ENCODE measurements around the gene KRTAP10-11. TPM values are rescaled to one million over a fixed set of nuclear protein-coding genes. Genes with fewer than 3 reads are reported as not detected.

The KRTAP10-11 gene
- total and polyA plus RNA-seq, 2 of the 8 experiments (the other 6 are each of a cell fraction or from before 2014, with no cell fraction given), result not detected

DNA sequence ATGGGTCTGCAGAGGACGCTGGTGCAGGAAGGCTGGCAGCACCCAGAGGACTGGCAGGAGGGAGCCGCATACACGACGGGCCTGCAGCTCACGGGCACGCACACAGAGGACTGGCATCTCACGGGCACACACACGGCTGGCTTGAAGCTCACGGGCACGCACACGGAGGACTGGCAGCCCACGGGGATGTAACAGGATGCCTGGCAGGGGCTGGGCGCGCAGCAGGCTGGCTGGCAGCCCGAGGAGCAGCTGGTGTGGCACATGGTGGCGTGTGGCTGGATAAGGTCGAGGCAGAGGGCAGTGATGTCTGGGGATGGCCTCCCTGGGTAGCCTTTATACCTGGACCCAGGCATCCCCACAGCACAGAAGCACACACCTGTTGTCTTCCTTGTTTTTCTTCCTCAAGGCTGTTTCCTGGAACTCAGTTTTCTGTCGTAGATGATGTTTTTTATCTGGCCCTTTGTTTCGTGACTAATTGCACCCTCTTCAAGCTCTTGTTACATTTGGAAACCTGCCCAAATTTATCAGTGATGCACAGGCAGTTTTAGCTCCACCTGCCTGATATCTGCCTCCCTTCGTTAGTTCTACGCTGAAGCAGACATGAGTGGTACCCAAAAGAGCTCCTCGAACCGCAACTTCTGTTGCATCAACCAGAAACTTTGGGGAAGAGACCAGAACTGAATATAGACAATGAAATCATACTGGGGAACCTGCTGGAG is 35.8 kb downstream of the KRTAP10-11 start, which contains the start of gene KRTAP12-1:
Gene KRTAP12-1, minus strand, starts transcription at position 303 of the 719 bp plus-strand sequence. Its CDS starts 40 bp downstream, at position 263.
- H3K23ac ChIP-seq (ENCODE audit: insufficient read length), result no peak within 1 kb of the TSS
- H4K20me1 ChIP-seq (replicated peaks in 1 of 2; ENCODE audit: control insufficient read depth in 1 of 2, insufficient read depth in 2 of 2, low read length in 2 of 2), result no peaks in the 10 kb centered on the region
- H3K4ac ChIP-seq (replicated peaks; ENCODE audit: insufficient read length, low read depth, low read length), result no peak within 1 kb of the TSS
- POLR2A ChIA-PET (ENCODE audit: partially characterized antibody), result interaction anchor here (0.9 to 1.5 kb wide), 2 partner anchors 10 to 13 kb away, joined by 3 to 5 read pairs; no protein-coding TSS in a partner anchor
- CTCF ChIA-PET (ENCODE audit: partially characterized antibody), result interaction anchor here (0.5 to 1.5 kb wide), 4 partner anchors 9 to 893 kb away, joined by 3 read pairs; partner anchors contain the start of gene KRTAP10-12
- FAIRE-seq (no peak), DNase-seq (ENCODE audit: low read depth in 1 of 2, low spot score in 2 of 2) (no peak)
- no peaks in the 10 kb centered on the region for H3K79me2 ChIP-seq (ENCODE audit: control insufficient read depth in 1 of 2, insufficient read depth in 2 of 2, low read length in 2 of 2)
- no peak within 1 kb of the TSS for H4K5ac ChIP-seq (ENCODE audit: insufficient read length, low read depth, low read length)
- H2BK5ac ChIP-seq (ENCODE audit: low read depth, low read length), result no peak within 1 kb of the TSS
- no peak within 1 kb of the TSS for H2AFZ ChIP-seq (ENCODE audit: low read length)
- no peak within 1 kb of the TSS for H3K9ac ChIP-seq (replicated peaks in 1 of 4; ENCODE audit: extremely low read depth in 1 of 4, low read depth in 3 of 4, low read length in 3 of 4)
- H3K4me2 ChIP-seq (ENCODE audit: insufficient read depth in 1 of 2, low read depth in 2 of 2, low read length in 2 of 2), result no peak within 1 kb of the TSS
- no peak within 1 kb of the TSS for H4K91ac ChIP-seq (replicated peaks; ENCODE audit: insufficient read length, low read length)
- no peak within 1 kb of the TSS for H2AK5ac ChIP-seq (ENCODE audit: low read depth, low read length)
- H3K79me1 ChIP-seq (ENCODE audit: low read depth, low read length), result no peaks in the 10 kb centered on the region
- WGBS, 2 experiments (ENCODE audit: extremely low coverage in 1 of 2, insufficient coverage in 1 of 2, insufficient read length in 1 of 2, insufficient replicate concordance in 2 of 2, low coverage in 1 of 2, low lambda C conversion rate in 2 of 2, missing lambda C conversion rate in 1 of 2), result 94% methylated on average over 23 of the region's 23 CpGs; no CpG with 5 or more reads in 1 of the 2 experiments
- H3K18ac ChIP-seq (ENCODE audit: extremely low read depth, low read length), result no peak within 1 kb of the TSS; the same call in 1 of the 2 replicates
- no peak within 1 kb of the TSS for H2BK120ac ChIP-seq (replicated peaks; ENCODE audit: low read depth, low read length)
- no peak within 1 kb of the TSS for H3K4me3 ChIP-seq (ENCODE audit: extremely low read depth in 1 of 4, insufficient read depth in 2 of 4, low read depth in 3 of 4, low read length in 4 of 4)
- H3K27me3 ChIP-seq (replicated peaks in 1 of 4; ENCODE audit: control insufficient read depth in 3 of 4, extremely low read depth in 1 of 4, insufficient read depth in 3 of 4, low read length in 3 of 4), result no peaks in the 10 kb centered on the region
- 0 out of 8 replicates have a peak, but pooled peaks cover 0 to 2% (median 0%) of the 10 kb centered on the region in 4 experiments for H3K36me3 ChIP-seq (ENCODE audit: control insufficient read depth in 2 of 4, insufficient read depth in 4 of 4, low read length in 3 of 4)
- H3K56ac ChIP-seq (replicated peaks; ENCODE audit: insufficient read length, low read depth, low read length), result no peak within 1 kb of the TSS
- no peak within 1 kb of the TSS for H3K14ac ChIP-seq (ENCODE audit: insufficient read length)
- peak within 1 kb of the TSS; percentile 31; the same call in 1 of the 2 replicates for H4K8ac ChIP-seq (ENCODE audit: extremely low read depth, insufficient read depth, low read length)
- H2BK20ac ChIP-seq (ENCODE audit: low read length), result no peak within 1 kb of the TSS
- H3K9me3 ChIP-seq (ENCODE audit: insufficient read depth in 2 of 2, low read depth in 1 of 2, low read length in 1 of 2), result no peaks in the 10 kb centered on the region
- H3K23me2 ChIP-seq (ENCODE audit: low read depth, low read length), result no peaks in the 10 kb centered on the region
- H3K4me1 ChIP-seq (replicated peaks in 1 of 4; ENCODE audit: control insufficient read depth in 3 of 4, insufficient read depth in 4 of 4, low read length in 3 of 4), result peaks cover 4 to 9% (median 6%) of the 10 kb centered on the region in 4 experiments
- peak within 1 kb of the TSS; percentile 27; the same call in 1 of the 2 replicates for H2BK12ac ChIP-seq (ENCODE audit: low read depth, low read length)
- 0 out of 2 replicates have a peak within 1 kb of the TSS, but pooled peaks have one; percentile 61 for H2BK15ac ChIP-seq (ENCODE audit: low read length)
- H3K27ac ChIP-seq (ENCODE audit: low read depth, low read length), result no peak within 1 kb of the TSS
- TF ChIP-seq, protein P1, sequence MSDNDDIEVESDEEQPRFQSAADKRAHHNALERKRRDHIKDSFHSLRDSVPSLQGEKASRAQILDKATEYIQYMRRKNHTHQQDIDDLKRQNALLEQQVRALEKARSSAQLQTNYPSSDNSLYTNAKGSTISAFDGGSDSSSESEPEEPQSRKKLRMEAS (IDR thresholded peaks at IDR 0.05), result no peak
- TF ChIP-seq CTBP2 (IDR thresholded peaks at IDR 0.05; ENCODE audit: borderline replicate concordance, insufficient read depth, insufficient read length, low read length), result no peak
- TF ChIP-seq POLR2AphosphoS5 (IDR thresholded peaks at IDR 0.05; ENCODE audit: low read depth, low read length), result no peak
- TF ChIP-seq RXRA (IDR thresholded peaks at IDR 0.05; ENCODE audit: insufficient read depth, low read depth, low read length), result no peak
- TF ChIP-seq CBX8 (IDR thresholded peaks at IDR 0.05; ENCODE audit: borderline replicate concordance, low read depth, low read length), result no peak
- TF ChIP-seq ASH2L (IDR thresholded peaks at IDR 0.05; ENCODE audit: low read length), result no peak
- no peak for TF ChIP-seq SUZ12 (IDR thresholded peaks at IDR 0.05; ENCODE audit: low read length)
- no peak for TF ChIP-seq EGR1 (IDR thresholded peaks at IDR 0.05; ENCODE audit: borderline replicate concordance, low read depth, low read length)
- TF ChIP-seq KDM4A (IDR thresholded peaks at IDR 0.05; ENCODE audit: low read depth, low read length, severe bottlenecking), result no peak
- no peak for TF ChIP-seq HDAC6 (IDR thresholded peaks at IDR 0.05; ENCODE audit: low read depth, low read length)
